ENCODE data around the gene KCNT1.

Gene KCNT1

GRCh38 chr9:135822374-135822755 lies 120.4 kb downstream of the KCNT1 start:
- no peak for DNase-seq (ENCODE audit: low read depth)

- DNase-seq (ENCODE audit: low read depth) = no peak
These were observed 121.1 kb downstream of the KCNT1 start for GRCh38 chr9:135823036-135823435.

GRCh38 chr9:135825435-135826187 lies 123.6 kb downstream of the KCNT1 start:
- DNase-seq (ENCODE audit: low read depth) = no peak

- DNase-seq (ENCODE audit: low read depth) = no peak
These were observed 124.2 kb downstream of the KCNT1 start for GRCh38 chr9:135826188-135826545.

DNA sequence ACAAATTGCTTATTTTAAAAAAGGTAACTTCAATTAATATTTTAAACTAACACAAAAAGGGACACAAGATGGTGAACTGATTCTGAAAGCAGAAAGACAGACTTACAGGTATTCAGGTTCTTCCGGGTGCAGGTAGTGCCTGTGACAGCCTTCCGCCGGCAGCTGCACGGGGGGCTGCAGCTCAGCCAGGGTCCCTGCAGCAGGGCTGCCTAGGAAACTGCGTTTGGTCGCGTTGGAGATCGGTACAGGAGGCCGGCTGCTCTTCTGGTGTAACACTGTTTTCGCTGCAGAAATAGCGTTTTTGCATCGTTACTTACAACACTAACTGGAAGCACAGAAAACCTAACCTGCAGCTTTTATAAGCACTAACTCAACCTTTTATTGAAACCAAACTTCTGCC lies 125.3 kb downstream of the KCNT1 start:
- no peak for DNase-seq (ENCODE audit: low read depth)

GRCh38 chr9:135827866-135828580 lies 126.0 kb downstream of the KCNT1 start:
- DNase-seq (ENCODE audit: low read depth) = no peak

GRCh38 chr9:135828656-135829055 lies 126.7 kb downstream of the KCNT1 start:
- DNase-seq (ENCODE audit: low read depth) = no peak

GRCh38 chr9:135830496-135830895 lies 128.5 kb downstream of the KCNT1 start:
- DNase-seq (ENCODE audit: low read depth) = no peak

GRCh38 chr9:135833864-135834263 lies 131.9 kb downstream of the KCNT1 start:
- DNase-seq (ENCODE audit: low read depth) = no peak

GRCh38 chr9:135835131-135835530 lies 133.1 kb downstream of the KCNT1 start:
- DNase-seq (ENCODE audit: low read depth) = no peak

DNA sequence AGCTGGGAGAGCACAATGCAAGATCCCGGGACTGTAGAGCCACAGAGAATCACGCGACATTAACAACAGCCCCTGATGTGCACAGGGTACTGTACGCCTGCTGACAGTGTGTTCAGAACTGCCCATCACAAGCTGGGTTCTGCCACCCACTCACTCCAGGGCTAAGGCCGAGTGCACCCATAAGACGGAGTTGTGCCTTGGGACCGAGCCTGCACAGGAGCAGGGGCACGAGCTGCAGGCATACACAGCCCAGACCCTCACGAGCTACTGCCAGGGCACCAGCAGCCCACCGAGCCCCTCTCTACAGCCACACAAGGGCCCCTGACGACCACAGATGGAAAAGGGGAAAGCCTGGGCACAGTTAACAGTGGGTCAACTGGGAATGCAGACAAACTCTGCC lies 137.5 kb downstream of the KCNT1 start:
- DNase-seq (ENCODE audit: low read depth) = no peak

GRCh38 chr9:135840107-135840506 lies 138.1 kb downstream of the KCNT1 start:
- DNase-seq (ENCODE audit: low read depth) = no peak

- DNase-seq (ENCODE audit: low read depth) = no peak
These were observed 138.6 kb downstream of the KCNT1 start for GRCh38 chr9:135840539-135840938.

All from stimulated activated CD8-positive, alpha-beta memory T cell treated with anti-CD3 and anti-CD28 coated beads, Interleukin-15, amount 100 ng/mL, for 1 hour (primary cell).